Measurements from ENCODE around the gene SHISA6.

Gene SHISA6

GRCh38 chr17:11240841-11241610 lies at the start of gene SHISA6:
Gene SHISA6, plus strand, starts transcription at chr17:11241213.
- no peak for DNase-seq

GRCh38 chr17:11195801-11196200 lies 45.2 kb upstream of the SHISA6 start:
- no peak for DNase-seq

GRCh38 chr17:11204991-11205390 lies 36.0 kb upstream of the SHISA6 start:
- DNase-seq: no peak

GRCh38 chr17:11205659-11206058 lies 35.4 kb upstream of the SHISA6 start:
- DNase-seq: no peak

GRCh38 chr17:11209906-11210305 lies 31.1 kb upstream of the SHISA6 start:
- no peak for DNase-seq

GRCh38 chr17:11212792-11213191 lies 28.2 kb upstream of the SHISA6 start:
- no peak for DNase-seq

GRCh38 chr17:11216976-11217375 lies 24.0 kb upstream of the SHISA6 start:
- DNase-seq: no peak

GRCh38 chr17:11221196-11221595 lies 19.8 kb upstream of the SHISA6 start:
- DNase-seq: no peak

- DNase-seq: no peak
These were observed 19.3 kb upstream of the SHISA6 start for GRCh38 chr17:11221721-11222120.

- no peak for DNase-seq
These were observed 2.3 kb upstream of the SHISA6 start for GRCh38 chr17:11238705-11239104.

GRCh38 chr17:11239379-11239970 lies 1.5 kb upstream of the SHISA6 start:
- DNase-seq: no peak

- DNase-seq: no peak
These were observed 772 bp upstream of the SHISA6 start for GRCh38 chr17:11240041-11240840.

- DNase-seq: no peak
These were observed 706 bp downstream of the SHISA6 start for GRCh38 chr17:11241611-11242226.

- no peak for DNase-seq
These were observed 1.4 kb downstream of the SHISA6 start for GRCh38 chr17:11242411-11242810.

GRCh38 chr17:11244776-11245175 lies 3.8 kb downstream of the SHISA6 start:
- no peak for DNase-seq

- DNase-seq: no peak
These were observed 4.2 kb downstream of the SHISA6 start for GRCh38 chr17:11245187-11245586.

- DNase-seq: no peak
These were observed 4.8 kb downstream of the SHISA6 start for GRCh38 chr17:11245791-11246190.

- DNase-seq: no peak
These were observed 9.1 kb downstream of the SHISA6 start for GRCh38 chr17:11250161-11250560.

GRCh38 chr17:11251561-11252107 lies 10.6 kb downstream of the SHISA6 start:
- DNase-seq: no peak

GRCh38 chr17:11252146-11252545 lies 11.1 kb downstream of the SHISA6 start:
- no peak for DNase-seq

GRCh38 chr17:11256877-11257276 lies 15.9 kb downstream of the SHISA6 start:
- no peak for DNase-seq

- DNase-seq: no peak
These were observed 23.3 kb downstream of the SHISA6 start for GRCh38 chr17:11264183-11264871.
